Anterior cingulate cortex (tissue), 58 donors: ENCODE measurements around the gene CIBAR2.
"Not testable (repeated sequence)": the region's sequence is repeated elsewhere in the genome, so short reads cannot be mapped to it uniquely, and the experiment has no call there.

Experiments
- DNase-seq, 58 donors: peaks; one replicate each; lab custom pipeline; 2025; lab: John Stamatoyannopoulos, UW

Gene CIBAR2

GRCh38 chr16:85068746-85069145 lies 43.5 kb downstream of the CIBAR2 start:
- DNase-seq = peak in 1 of 58 donors; percentile 21

GRCh38 chr16:85067426-85067825 lies 44.8 kb downstream of the CIBAR2 start:
- DNase-seq = no peak

- no peak for DNase-seq
Observed at GRCh38 chr16:85067024-85067423, 45.2 kb downstream of the CIBAR2 start.

- DNase-seq = no peak
Observed at GRCh38 chr16:85066346-85066885, 45.9 kb downstream of the CIBAR2 start.

- DNase-seq = no peak
Observed at GRCh38 chr16:85065099-85065498, 47.2 kb downstream of the CIBAR2 start.

GRCh38 chr16:85064186-85064585 lies 48.1 kb downstream of the CIBAR2 start:
- DNase-seq = no peak

- peak in 9 of 58 donors; percentile 17 to 53 (median 27) for DNase-seq
Observed at GRCh38 chr16:85062845-85063244, 49.4 kb downstream of the CIBAR2 start.

GRCh38 chr16:85062323-85062722 lies 49.9 kb downstream of the CIBAR2 start:
- no peak for DNase-seq

- peak in 9 of 58 donors; percentile 7 to 33 (median 24) for DNase-seq
Observed at GRCh38 chr16:85061566-85061965, 50.7 kb downstream of the CIBAR2 start.

GRCh38 chr16:85058909-85059308 lies 53.4 kb downstream of the CIBAR2 start:
- no peak for DNase-seq

- DNase-seq = peak in 6 of 58 donors; percentile 13 to 45 (median 18)
Observed at GRCh38 chr16:85057948-85058347, 54.3 kb downstream of the CIBAR2 start.

- DNase-seq = no peak
Observed at GRCh38 chr16:85057212-85057889, 54.9 kb downstream of the CIBAR2 start.

GRCh38 chr16:85056211-85056748 lies 56.0 kb downstream of the CIBAR2 start:
- DNase-seq = peak in 10 of 58 donors; percentile 4 to 39 (median 21)

- peak in 30 of 58 donors; percentile 15 to 79 (median 48) for DNase-seq
Observed at GRCh38 chr16:85055493-85056210, 56.6 kb downstream of the CIBAR2 start.

- DNase-seq = no peak
Observed at GRCh38 chr16:85054948-85055492, 57.3 kb downstream of the CIBAR2 start.

GRCh38 chr16:85054321-85054720 lies 58.0 kb downstream of the CIBAR2 start:
- DNase-seq = not testable (repeated sequence)

GRCh38 chr16:85052536-85052935 lies 59.7 kb downstream of the CIBAR2 start:
- no peak for DNase-seq

GRCh38 chr16:85051683-85052082 lies 60.6 kb downstream of the CIBAR2 start:
- DNase-seq = no peak

GRCh38 chr16:85051067-85051581 lies 61.1 kb downstream of the CIBAR2 start:
- no peak for DNase-seq

- DNase-seq = no peak
Observed at GRCh38 chr16:85049706-85050305, 62.5 kb downstream of the CIBAR2 start.
